Measurements from ENCODE around the gene DCHS2. TPM values are rescaled to one million over a fixed set of nuclear protein-coding genes. Genes with fewer than 3 reads are reported as not detected.

The DCHS2 gene
- total RNA-seq, 1 donor from 2014 or later = 4.1 TPM

GRCh38 chr4:154292589-154292988 is 199.0 kb downstream of the DCHS2 start:
- Mint-ChIP-seq H3K9me3 (peaks cover 28% of the 10 kb centered on the region), H3K4me1 (peaks cover 10% of the 10 kb centered on the region), H3K36me3 (peaks cover 1% of the 10 kb centered on the region), H3K4me3 (no peak overlapping the region), H3K27me3 (ENCODE audit: low read depth) (peaks cover 10% of the 10 kb centered on the region), H3K27ac (no peak overlapping the region)
- no peak for DNase-seq (ENCODE audit: low spot score in 2 of 2, unreplicated experiment in 2 of 2)
- TF ChIP-seq CTCF (IDR thresholded peaks at IDR 0.05; ENCODE audit: unreplicated experiment) = no peak

- H3K27me3 Mint-ChIP-seq (ENCODE audit: low read depth) = peaks cover 4% of the 10 kb centered on the region
- H3K9me3 Mint-ChIP-seq = peaks cover 5% of the 10 kb centered on the region
- no peak for DNase-seq (ENCODE audit: low spot score in 2 of 2, unreplicated experiment in 2 of 2)
- H3K4me1 Mint-ChIP-seq = no peaks in the 10 kb centered on the region
- no peak overlapping the region for H3K27ac Mint-ChIP-seq
- no peak for TF ChIP-seq CTCF (IDR thresholded peaks at IDR 0.05; ENCODE audit: unreplicated experiment)
- no peaks in the 10 kb centered on the region for H3K36me3 Mint-ChIP-seq
- no peak overlapping the region for H3K4me3 Mint-ChIP-seq
These were observed 214.4 kb downstream of the DCHS2 start for GRCh38 chr4:154277172-154277571.

GRCh38 chr4:154276496-154276895 is 215.1 kb downstream of the DCHS2 start:
- no peak overlapping the region for H3K27ac Mint-ChIP-seq
- no peak for TF ChIP-seq CTCF (IDR thresholded peaks at IDR 0.05; ENCODE audit: unreplicated experiment)
- no peaks in the 10 kb centered on the region for H3K36me3 Mint-ChIP-seq

GRCh38 chr4:154254999-154255398 is 236.6 kb downstream of the DCHS2 start:
- DNase-seq (ENCODE audit: low spot score in 2 of 2, unreplicated experiment in 2 of 2) = no peak
- Mint-ChIP-seq H3K36me3 (no peaks in the 10 kb centered on the region), H3K27ac (no peak overlapping the region)

More at GRCh38 chr4:154276496-154276895, 215.1 kb downstream of the DCHS2 start:
- Mint-ChIP-seq H3K27me3 (ENCODE audit: low read depth) (peaks cover 4% of the 10 kb centered on the region), H3K4me3 (no peak overlapping the region), H3K4me1 (no peaks in the 10 kb centered on the region), H3K9me3 (peaks cover 5% of the 10 kb centered on the region)
- no peak for DNase-seq (ENCODE audit: low spot score in 2 of 2, unreplicated experiment in 2 of 2)

GRCh38 chr4:154234576-154234975 is 257.0 kb downstream of the DCHS2 start:
- Mint-ChIP-seq H3K27me3 (ENCODE audit: low read depth) (peaks cover 42% of the 10 kb centered on the region), H3K27ac (no peak overlapping the region), H3K4me1 (peaks cover 5% of the 10 kb centered on the region), H3K4me3 (no peak overlapping the region), H3K36me3 (no peaks in the 10 kb centered on the region), H3K9me3 (no peaks in the 10 kb centered on the region)
- TF ChIP-seq CTCF (IDR thresholded peaks at IDR 0.05; ENCODE audit: unreplicated experiment) = no peak
- DNase-seq (ENCODE audit: low spot score in 2 of 2, unreplicated experiment in 2 of 2) = no peak

More at GRCh38 chr4:154254999-154255398, 236.6 kb downstream of the DCHS2 start:
- TF ChIP-seq CTCF (IDR thresholded peaks at IDR 0.05; ENCODE audit: unreplicated experiment) = no peak
- H3K27me3 Mint-ChIP-seq (ENCODE audit: low read depth) = peaks cover 41% of the 10 kb centered on the region
- H3K4me3 Mint-ChIP-seq = no peak overlapping the region
- no peaks in the 10 kb centered on the region for H3K9me3 Mint-ChIP-seq
- no peaks in the 10 kb centered on the region for H3K4me1 Mint-ChIP-seq

Measured in mesothelial cell of epicardium (in vitro differentiated cells).